Liver (tissue), 9 donors: Measurements from ENCODE around the gene GGNBP2. TPM values are rescaled to one million over a fixed set of nuclear protein-coding genes. Genes with fewer than 3 reads are reported as not detected.
"Not testable (repeated sequence)": the region's sequence is repeated elsewhere in the genome, so short reads cannot be mapped to it uniquely, and the experiment has no call there.

Source experiments
- DNase-seq: peaks from one replicate; pipeline ENCODE4 v3.0.0-alpha.2; 2017; ENCODE audit warnings: low spot score
- H3K27ac ChIP-seq, 2 donors: one replicate each; pipeline ENCODE4 v1.7.0; 2013; ENCODE audit warnings: inconsistent platforms in 2 of 2, low read length in 2 of 2, control low read depth in 1 of 2, low read depth in 1 of 2, mild to moderate bottlenecking in 1 of 2
- H3K27me3 ChIP-seq, 4 donors: one replicate each; pipeline versions ENCODE4 v1.6.1 to v1.7.0; 2013; ENCODE audit warnings: low read length in 3 of 4, inconsistent platforms in 1 of 4, mild to moderate bottlenecking in 1 of 4, moderate library complexity in 1 of 4; ENCODE audit not compliant: control insufficient read depth in 4 of 4, insufficient read depth in 4 of 4
- H3K36me3 ChIP-seq, 4 donors: one replicate each; pipeline versions ENCODE4 v1.6.1 to v1.7.0; 2013; ENCODE audit warnings: low read length in 3 of 4, mild to moderate bottlenecking in 3 of 4, low read depth in 1 of 4, moderate library complexity in 1 of 4; ENCODE audit not compliant: control insufficient read depth in 4 of 4, insufficient read depth in 3 of 4
- H3K4me1 ChIP-seq, 4 donors: one replicate each; pipeline versions ENCODE4 v1.6.1 to v1.7.0; 2013; ENCODE audit warnings: low read length in 3 of 4, mild to moderate bottlenecking in 3 of 4, moderate library complexity in 1 of 4; ENCODE audit not compliant: control insufficient read depth in 4 of 4, insufficient read depth in 4 of 4
- H3K4me3 ChIP-seq, 3 donors: one replicate each; pipeline versions ENCODE4 v1.6.1 to v1.7.0; 2013; ENCODE audit warnings: low read length in 3 of 3, control low read depth in 1 of 3, low read depth in 1 of 3, mild to moderate bottlenecking in 1 of 3
- H3K9ac ChIP-seq, 2 donors: one replicate each; pipeline ENCODE4 v1.7.0; 2013; ENCODE audit warnings: low read length in 2 of 2, mild to moderate bottlenecking in 2 of 2, moderate library complexity in 2 of 2, control low read depth in 1 of 2, low read depth in 1 of 2
- H3K9me3 ChIP-seq, 4 donors: one replicate each; pipeline versions ENCODE4 v1.6.1 to v1.7.0; 2013; ENCODE audit warnings: low read length in 3 of 4; ENCODE audit not compliant: control insufficient read depth in 4 of 4
- EGR1 ChIP-seq, 2 donors: IDR thresholded peaks; 2 replicates each; pipeline ENCODE4 v1.6.1; 2016 to 2018; ENCODE audit warnings: antibody characterized with exemption in 2 of 2, low read depth in 2 of 2
- FOXA1 ChIP-seq: IDR thresholded peaks from 2 replicates; pipeline ENCODE4 v1.6.1; 2016; ENCODE audit warnings: antibody characterized with exemption
- HNF4A ChIP-seq, 2 donors: conservative IDR thresholded peaks; 2 replicates each; pipeline ENCODE4 v1.6.1; 2016; ENCODE audit warnings: antibody characterized with exemption in 2 of 2, mild to moderate bottlenecking in 2 of 2
- HNF4G ChIP-seq: IDR thresholded peaks from 2 replicates; pipeline ENCODE4 v1.6.1; 2016; ENCODE audit warnings: antibody characterized with exemption
- JUND ChIP-seq, 2 donors: IDR thresholded peaks; 2 replicates each; pipeline ENCODE4 v1.6.1; 2016; ENCODE audit warnings: antibody characterized with exemption in 2 of 2
- NR2F2 ChIP-seq: IDR thresholded peaks from 2 replicates; pipeline ENCODE4 v1.6.1; 2016; ENCODE audit warnings: antibody characterized with exemption
- RAD21 ChIP-seq, 2 donors: IDR thresholded peaks; 2 replicates each; pipeline ENCODE4 v1.6.1; 2016; ENCODE audit warnings: antibody characterized with exemption in 2 of 2, mild to moderate bottlenecking in 2 of 2
- RXRA ChIP-seq, 2 donors: IDR thresholded peaks; 2 replicates each; pipeline ENCODE4 v1.6.1; 2017 to 2018; ENCODE audit warnings: antibody characterized with exemption in 2 of 2, mild to moderate bottlenecking in 1 of 2
- YY1 ChIP-seq: IDR thresholded peaks from 2 replicates; pipeline ENCODE4 v1.6.1; 2016; ENCODE audit warnings: antibody characterized with exemption, mild to moderate bottlenecking
- WGBS: extraction: QIAGEN DNeasy Blood & Tissue Kit; methylation state at CpG from one replicate; pipeline ENCODE4 v1.1.7; 2013; 5-methylcytosine and 5-hydroxymethylcytosine counted together
- polyA plus RNA-seq, 2 donors: library from polyadenylated mRNA; stranded (reverse) in 1 of 2; unstranded in 1 of 2; fragments of 200-250 nt in 1 of 2; fragments of >200 nt in 1 of 2; fragmentation: Nextera tagmentation in 1 of 2; extraction: Ambion mirVana in 1 of 2; gene quantifications; one replicate each; pipeline versions ENCODE4 v1.2.1 to v1.2.3, GENCODE V29; 2013 to 2015
- total RNA-seq, 2 donors: library from RNA; depleted of rRNA; stranded (reverse); fragments of >200 nt; gene quantifications; one replicate each; pipeline ENCODE4 v1.2.3, GENCODE V29; 2014
- TF ChIP-seq, protein P1 (sequence below): IDR thresholded peaks from 2 replicates; pipeline ENCODE4 v1.6.1; 2016; ENCODE audit warnings: antibody characterized with exemption
- TF ChIP-seq, protein P2 (sequence below): fragments of 150-350 bp; IDR thresholded peaks from 2 replicates; pipeline ENCODE4 v1.5.1; 2017; ENCODE audit warnings: improper control_type of control experiment, low read depth, low read length; ENCODE audit not compliant: missing input control
- TF ChIP-seq, protein P3 (sequence below): IDR thresholded peaks from 2 replicates; pipeline ENCODE4 v1.6.1; 2016; ENCODE audit warnings: antibody characterized with exemption, mild to moderate bottlenecking
- donor health status: healthy.
- donor health status: healthy.
- donor health status: healthy.
- donor health status: healthy.
- donor health status: healthy.

GGNBP2 gene
- total and polyA plus RNA-seq, 4 donors, result 19.6 to 48.6 (median 34.3) TPM

DNA sequence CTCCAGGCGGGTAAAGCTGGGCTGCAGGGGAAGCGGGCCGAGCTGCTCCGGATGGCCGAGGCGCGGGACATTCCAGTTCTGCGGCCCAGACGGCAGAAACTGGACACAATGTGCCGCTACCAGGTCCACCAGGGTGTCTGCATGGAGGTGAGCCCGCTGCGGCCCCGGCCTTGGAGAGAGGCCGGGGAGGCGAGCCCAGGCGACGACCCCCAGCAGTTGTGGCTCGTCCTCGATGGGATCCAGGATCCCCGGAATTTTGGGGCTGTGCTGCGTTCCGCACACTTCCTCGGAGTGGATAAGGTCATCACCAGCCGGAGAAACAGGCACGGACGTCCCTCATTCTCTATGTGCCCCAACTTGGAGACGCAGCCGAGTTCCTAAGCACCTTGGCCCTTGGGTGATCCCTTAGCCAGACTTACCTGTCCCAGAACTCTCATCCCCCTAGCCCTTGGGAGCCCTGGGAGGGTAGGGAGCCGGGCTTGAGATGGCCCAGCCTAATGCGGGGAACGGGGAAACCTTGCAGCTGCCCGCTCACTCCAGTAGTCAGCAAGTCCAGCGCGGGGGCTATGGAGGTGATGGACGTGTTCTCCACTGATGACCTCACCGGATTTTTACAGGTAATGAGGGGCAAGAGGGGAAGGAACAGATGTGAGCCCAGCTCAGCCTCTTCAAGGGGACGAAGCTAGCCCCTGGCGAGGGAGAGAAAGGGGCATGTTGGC lies 57.5 kb downstream of the GGNBP2 start:
- DNase-seq, result no peak
- H3K27me3 ChIP-seq, result no peaks in the 10 kb centered on the region
- no peaks in the 10 kb centered on the region for H3K9me3 ChIP-seq
- peak overlapping the region; percentile 80 to 100 (median 82) for H3K4me3 ChIP-seq
- H3K27ac ChIP-seq, result peak overlapping the region; percentile 77 to 98
- TF ChIP-seq FOXA1, result no peak
- TF ChIP-seq, protein P1, sequence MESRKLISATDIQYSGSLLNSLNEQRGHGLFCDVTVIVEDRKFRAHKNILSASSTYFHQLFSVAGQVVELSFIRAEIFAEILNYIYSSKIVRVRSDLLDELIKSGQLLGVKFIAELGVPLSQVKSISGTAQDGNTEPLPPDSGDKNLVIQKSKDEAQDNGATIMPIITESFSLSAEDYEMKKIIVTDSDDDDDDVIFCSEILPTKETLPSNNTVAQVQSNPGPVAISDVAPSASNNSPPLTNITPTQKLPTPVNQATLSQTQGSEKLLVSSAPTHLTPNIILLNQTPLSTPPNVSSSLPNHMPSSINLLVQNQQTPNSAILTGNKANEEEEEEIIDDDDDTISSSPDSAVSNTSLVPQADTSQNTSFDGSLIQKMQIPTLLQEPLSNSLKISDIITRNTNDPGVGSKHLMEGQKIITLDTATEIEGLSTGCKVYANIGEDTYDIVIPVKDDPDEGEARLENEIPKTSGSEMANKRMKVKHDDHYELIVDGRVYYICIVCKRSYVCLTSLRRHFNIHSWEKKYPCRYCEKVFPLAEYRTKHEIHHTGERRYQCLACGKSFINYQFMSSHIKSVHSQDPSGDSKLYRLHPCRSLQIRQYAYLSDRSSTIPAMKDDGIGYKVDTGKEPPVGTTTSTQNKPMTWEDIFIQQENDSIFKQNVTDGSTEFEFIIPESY, result no peak
- peak; percentile 3 for TF ChIP-seq YY1
- no peaks in the 10 kb centered on the region for H3K36me3 ChIP-seq
- H3K4me1 ChIP-seq, result peaks cover 5 to 21% (median 15%) of the 10 kb centered on the region in 4 donors
- 4% methylated on average over 38 of the region's 38 CpGs for WGBS
- H3K9ac ChIP-seq, result peak overlapping the region in 1 of 2 donors; percentile 7

DNA sequence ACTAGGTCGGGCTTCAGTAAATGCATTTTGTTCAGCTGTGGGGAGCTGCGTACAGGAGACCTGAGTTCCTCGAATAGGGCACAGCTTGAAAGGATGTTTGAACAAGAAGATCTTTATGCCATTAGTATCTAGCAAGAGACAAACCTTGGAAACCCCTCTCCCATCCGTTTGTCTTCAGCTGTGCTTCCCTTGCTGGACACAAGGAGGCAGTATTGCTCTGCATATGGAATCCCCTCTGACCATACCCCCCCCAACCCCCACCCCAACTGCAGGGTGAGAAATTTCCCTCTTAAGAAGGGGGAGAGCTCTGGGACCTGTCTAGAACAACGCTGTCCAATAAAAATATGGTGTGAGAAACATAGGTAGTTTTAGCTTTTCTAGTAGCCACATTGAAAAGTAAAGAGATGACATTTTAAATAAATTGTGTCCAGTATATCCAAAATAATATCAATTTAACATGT lies 58.2 kb downstream of the GGNBP2 start:
- H3K4me1 ChIP-seq, result peaks cover 5 to 21% (median 15%) of the 10 kb centered on the region in 4 donors
- H3K4me3 ChIP-seq, result peak overlapping the region; percentile 80 to 100 (median 82)
- H3K9ac ChIP-seq, result peak overlapping the region in 1 of 2 donors; percentile 29
- H3K9me3 ChIP-seq, result no peaks in the 10 kb centered on the region
- TF ChIP-seq, protein P2, sequence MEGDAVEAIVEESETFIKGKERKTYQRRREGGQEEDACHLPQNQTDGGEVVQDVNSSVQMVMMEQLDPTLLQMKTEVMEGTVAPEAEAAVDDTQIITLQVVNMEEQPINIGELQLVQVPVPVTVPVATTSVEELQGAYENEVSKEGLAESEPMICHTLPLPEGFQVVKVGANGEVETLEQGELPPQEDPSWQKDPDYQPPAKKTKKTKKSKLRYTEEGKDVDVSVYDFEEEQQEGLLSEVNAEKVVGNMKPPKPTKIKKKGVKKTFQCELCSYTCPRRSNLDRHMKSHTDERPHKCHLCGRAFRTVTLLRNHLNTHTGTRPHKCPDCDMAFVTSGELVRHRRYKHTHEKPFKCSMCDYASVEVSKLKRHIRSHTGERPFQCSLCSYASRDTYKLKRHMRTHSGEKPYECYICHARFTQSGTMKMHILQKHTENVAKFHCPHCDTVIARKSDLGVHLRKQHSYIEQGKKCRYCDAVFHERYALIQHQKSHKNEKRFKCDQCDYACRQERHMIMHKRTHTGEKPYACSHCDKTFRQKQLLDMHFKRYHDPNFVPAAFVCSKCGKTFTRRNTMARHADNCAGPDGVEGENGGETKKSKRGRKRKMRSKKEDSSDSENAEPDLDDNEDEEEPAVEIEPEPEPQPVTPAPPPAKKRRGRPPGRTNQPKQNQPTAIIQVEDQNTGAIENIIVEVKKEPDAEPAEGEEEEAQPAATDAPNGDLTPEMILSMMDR, result peak; percentile 62
- TF ChIP-seq RAD21 (IDR thresholded peaks at IDR 0.05), result peak; percentile 68 to 79
- no peak for TF ChIP-seq JUND (IDR thresholded peaks at IDR 0.05)
- no peaks in the 10 kb centered on the region for H3K36me3 ChIP-seq
- no peak overlapping the region for H3K27ac ChIP-seq
- peak; percentile 64 for DNase-seq
- WGBS, result 22% methylated on average over 5 of the region's 5 CpGs
- no peaks in the 10 kb centered on the region for H3K27me3 ChIP-seq

DNA sequence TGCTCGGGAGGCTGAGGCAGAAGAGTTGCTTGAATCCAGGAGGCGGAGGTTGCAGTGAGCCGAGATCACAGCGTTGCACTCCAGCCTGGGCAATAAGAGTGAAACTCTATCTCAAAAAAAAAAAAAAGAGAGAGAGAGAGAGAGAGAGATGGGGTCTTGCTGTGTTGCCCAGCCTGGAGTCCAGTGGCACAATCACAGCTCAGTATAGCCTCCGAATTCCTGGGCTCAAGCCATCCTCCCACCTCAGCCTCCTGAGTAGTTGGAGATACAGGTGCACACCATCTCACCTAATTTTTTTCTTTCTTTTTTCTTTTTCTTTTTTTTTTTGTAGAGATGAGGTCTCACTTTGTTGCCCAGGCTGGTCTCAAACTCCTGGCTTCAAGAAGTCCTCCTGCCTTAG lies 60.3 kb downstream of the GGNBP2 start:
- 97% methylated on average over 5 of the region's 5 CpGs for WGBS
- H3K9me3 ChIP-seq, DNase-seq, H3K27me3 ChIP-seq, H3K36me3 ChIP-seq, H3K27ac ChIP-seq, H3K9ac ChIP-seq, H3K4me3 ChIP-seq: not testable (repeated sequence)
- peaks cover 5 to 21% (median 15%) of the 10 kb centered on the region in 4 donors for H3K4me1 ChIP-seq

DNA sequence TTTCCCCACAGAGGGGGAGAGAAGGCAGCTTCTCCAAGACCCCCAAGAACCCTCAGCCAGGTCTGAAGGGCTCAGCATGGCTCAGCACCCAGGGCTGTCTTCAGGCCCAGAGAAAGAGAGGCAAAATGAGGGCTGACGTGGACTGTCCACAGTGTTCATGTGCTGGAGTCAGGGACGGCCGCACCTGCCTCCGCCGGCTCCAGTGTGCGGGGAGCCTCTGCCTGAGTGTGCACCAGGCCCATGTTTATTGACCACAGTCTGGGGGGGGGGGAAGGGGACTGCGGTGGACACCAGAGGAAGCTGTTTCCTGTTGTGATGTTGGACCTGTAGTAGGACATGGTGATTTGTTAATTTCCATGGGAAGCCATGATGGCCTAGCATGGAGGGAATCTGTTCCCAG lies 63.6 kb downstream of the GGNBP2 start:
- Histone ChIP-seq H3K9me3 (no peaks in the 10 kb centered on the region), H3K4me3 (no peak overlapping the region), H3K36me3 (no peaks in the 10 kb centered on the region), H3K27me3 (no peaks in the 10 kb centered on the region), H3K9ac (no peak overlapping the region), H3K27ac (no peak overlapping the region), H3K4me1 (no peaks in the 10 kb centered on the region)
- DNase-seq, result no peak
- 90% methylated on average over 7 of the region's 7 CpGs for WGBS
- TF ChIP-seq YY1 (no peak), EGR1 (IDR thresholded peaks at IDR 0.05; ENCODE audit: low read depth in 2 of 2) (no peak), JUND (IDR thresholded peaks at IDR 0.05) (no peak), HNF4A (conservative IDR thresholded peaks at IDR 0.05) (no peak), NR2F2 (no peak), RXRA (IDR thresholded peaks at IDR 0.05) (no peak), HNF4G (no peak)
- TF ChIP-seq, protein P3, sequence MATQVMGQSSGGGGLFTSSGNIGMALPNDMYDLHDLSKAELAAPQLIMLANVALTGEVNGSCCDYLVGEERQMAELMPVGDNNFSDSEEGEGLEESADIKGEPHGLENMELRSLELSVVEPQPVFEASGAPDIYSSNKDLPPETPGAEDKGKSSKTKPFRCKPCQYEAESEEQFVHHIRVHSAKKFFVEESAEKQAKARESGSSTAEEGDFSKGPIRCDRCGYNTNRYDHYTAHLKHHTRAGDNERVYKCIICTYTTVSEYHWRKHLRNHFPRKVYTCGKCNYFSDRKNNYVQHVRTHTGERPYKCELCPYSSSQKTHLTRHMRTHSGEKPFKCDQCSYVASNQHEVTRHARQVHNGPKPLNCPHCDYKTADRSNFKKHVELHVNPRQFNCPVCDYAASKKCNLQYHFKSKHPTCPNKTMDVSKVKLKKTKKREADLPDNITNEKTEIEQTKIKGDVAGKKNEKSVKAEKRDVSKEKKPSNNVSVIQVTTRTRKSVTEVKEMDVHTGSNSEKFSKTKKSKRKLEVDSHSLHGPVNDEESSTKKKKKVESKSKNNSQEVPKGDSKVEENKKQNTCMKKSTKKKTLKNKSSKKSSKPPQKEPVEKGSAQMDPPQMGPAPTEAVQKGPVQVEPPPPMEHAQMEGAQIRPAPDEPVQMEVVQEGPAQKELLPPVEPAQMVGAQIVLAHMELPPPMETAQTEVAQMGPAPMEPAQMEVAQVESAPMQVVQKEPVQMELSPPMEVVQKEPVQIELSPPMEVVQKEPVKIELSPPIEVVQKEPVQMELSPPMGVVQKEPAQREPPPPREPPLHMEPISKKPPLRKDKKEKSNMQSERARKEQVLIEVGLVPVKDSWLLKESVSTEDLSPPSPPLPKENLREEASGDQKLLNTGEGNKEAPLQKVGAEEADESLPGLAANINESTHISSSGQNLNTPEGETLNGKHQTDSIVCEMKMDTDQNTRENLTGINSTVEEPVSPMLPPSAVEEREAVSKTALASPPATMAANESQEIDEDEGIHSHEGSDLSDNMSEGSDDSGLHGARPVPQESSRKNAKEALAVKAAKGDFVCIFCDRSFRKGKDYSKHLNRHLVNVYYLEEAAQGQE, result no peak
- TF ChIP-seq, protein P2, result no peak
